Urinary bladder (tissue), 4 donors: ENCODE data around the gene SMIM15. TPM values are rescaled to one million over a fixed set of nuclear protein-coding genes. Genes with fewer than 3 reads are reported as not detected.
"Not testable (repeated sequence)": the region's sequence is repeated elsewhere in the genome, so short reads cannot be mapped to it uniquely, and the experiment has no call there.

Experiments
- DNase-seq: peaks from one replicate; pipeline ENCODE4 v3.0.0-alpha.2; 2015; ENCODE audit errors: extremely low spot score
- H3K27ac ChIP-seq: one replicate; pipeline ENCODE4 v1.5.1; 2013; ENCODE audit warnings: low read depth, mild to moderate bottlenecking, moderate library complexity
- H3K36me3 ChIP-seq: one replicate; pipeline ENCODE4 v1.6.1; 2013; ENCODE audit warnings: mild to moderate bottlenecking, moderate library complexity; ENCODE audit not compliant: insufficient read depth
- H3K4me1 ChIP-seq: one replicate; pipeline ENCODE4 v1.6.1; 2013; ENCODE audit warnings: mild to moderate bottlenecking, moderate library complexity; ENCODE audit not compliant: insufficient read depth
- H3K4me3 ChIP-seq: one replicate; pipeline ENCODE4 v1.5.1; 2013; ENCODE audit warnings: low read depth, low read length
- WGBS: extraction: QIAGEN DNeasy Blood & Tissue Kit; methylation state at CpG from one replicate; pipeline ENCODE4 v1.1.7; 2013; 5-methylcytosine and 5-hydroxymethylcytosine counted together
- polyA plus RNA-seq: library from polyadenylated mRNA; stranded (reverse); fragments of 200-250 nt; gene quantifications from one replicate; pipeline ENCODE4 v1.2.3, GENCODE V29; 2013
- total RNA-seq: library from RNA; depleted of rRNA; stranded (reverse); fragments of >200 nt; gene quantifications from one replicate; pipeline ENCODE4 v1.2.3, GENCODE V29; 2014
- donor health status: healthy with polysubstance abuse.
- donor health status: healthy.

Gene SMIM15, protein sequence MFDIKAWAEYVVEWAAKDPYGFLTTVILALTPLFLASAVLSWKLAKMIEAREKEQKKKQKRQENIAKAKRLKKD
- 44.7 TPM for total RNA-seq
- polyA plus RNA-seq, result 33.9 TPM

DNA sequence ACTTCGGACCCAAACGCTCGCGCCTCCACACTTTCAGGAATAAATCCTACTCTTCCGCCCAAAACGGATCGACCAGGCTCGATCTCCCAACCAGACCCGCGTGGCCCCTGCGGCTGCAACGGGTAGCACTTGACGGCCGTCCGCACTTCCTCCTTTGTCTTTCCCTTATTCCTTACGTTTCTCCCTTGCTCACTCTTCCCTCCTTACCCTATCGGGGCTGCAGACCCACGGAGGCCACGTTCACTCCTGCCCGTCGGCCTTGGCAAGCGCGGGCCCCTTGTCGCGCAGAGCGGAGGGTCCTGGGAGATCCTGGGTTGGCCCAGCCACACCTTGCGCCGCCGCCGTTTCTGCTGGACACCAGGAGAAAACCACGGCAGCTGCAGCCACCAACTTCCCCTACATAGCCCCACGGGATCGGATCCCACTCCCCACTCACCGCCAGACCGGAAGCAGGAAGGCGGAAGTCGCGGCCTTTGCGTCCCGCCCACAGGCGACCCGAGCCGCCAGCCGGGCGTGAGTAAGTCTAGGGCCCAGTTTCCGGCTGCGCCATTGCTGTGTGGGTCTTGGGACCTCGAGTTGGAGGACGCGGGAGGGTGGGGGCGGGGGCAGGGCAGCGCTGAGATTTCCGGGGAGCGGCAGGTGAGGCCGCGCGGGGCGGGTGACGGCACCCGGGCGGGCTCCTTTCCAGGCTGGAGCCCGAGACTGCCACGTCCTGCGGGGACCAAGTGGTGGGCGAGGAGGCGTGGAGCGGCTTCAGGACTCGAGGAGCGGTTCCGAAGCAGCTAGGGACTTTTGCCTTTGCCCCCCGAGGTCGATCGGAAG lies at the start of gene SMIM15:
Gene SMIM15, minus strand, starts transcription at position 459 of the 822 bp plus-strand sequence. CDS start 2,297 bp downstream, outside the sequence.
- WGBS, result under 1% methylated on average over 73 of the region's 73 CpGs
- Histone ChIP-seq H3K4me1 (no peaks in the 10 kb centered on the region), H3K36me3 (peaks cover 4% of the 10 kb centered on the region), H3K27ac (peak within 1 kb of the TSS; percentile 95), H3K4me3 (peak within 1 kb of the TSS; percentile 69)
- peak; percentile 75 for DNase-seq

DNA sequence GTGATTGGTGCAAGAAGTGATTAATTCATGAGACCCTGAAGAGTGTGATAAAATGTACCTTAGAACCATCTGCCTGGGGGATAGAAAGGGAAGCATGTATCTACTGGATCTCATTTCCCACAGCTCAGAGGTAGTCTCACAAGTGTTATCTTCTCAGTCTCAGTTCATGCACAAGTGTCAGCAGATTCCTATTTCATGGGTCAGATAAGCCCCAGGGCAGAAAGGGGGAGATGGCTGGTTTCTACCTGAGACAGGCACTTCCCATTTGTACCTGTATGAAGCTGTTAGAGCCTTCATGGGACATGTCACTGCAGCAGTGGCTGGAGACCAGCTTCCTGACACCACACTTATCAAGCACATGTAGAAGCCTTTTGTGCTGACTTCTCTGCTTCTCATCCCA lies 45.6 kb upstream of the SMIM15 start:
- Histone ChIP-seq H3K36me3 (no peaks in the 10 kb centered on the region), H3K4me1 (no peaks in the 10 kb centered on the region), H3K4me3 (no peak overlapping the region), H3K27ac (no peak overlapping the region)
- DNase-seq, result no peak

DNA sequence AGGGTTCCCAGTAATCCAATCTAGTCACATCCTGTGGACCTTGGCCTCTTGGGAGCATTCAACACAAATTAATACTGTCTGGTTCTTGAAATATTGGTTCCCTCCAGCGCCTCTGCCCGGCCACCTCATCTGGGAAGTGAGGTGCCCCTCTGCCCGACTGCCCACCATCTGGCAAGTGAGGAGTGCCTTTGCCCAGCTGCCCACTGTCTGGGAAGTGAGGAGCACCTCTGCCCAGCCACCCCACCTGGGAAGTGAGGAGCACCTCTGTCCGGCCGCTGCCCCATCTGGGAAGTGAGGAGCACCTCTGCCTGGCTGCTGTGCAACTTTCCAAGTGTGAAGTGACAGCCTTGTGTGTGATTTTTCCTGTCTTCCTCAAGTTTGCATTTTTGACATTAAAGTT lies 42.7 kb upstream of the SMIM15 start:
- H3K36me3 ChIP-seq, result no peaks in the 10 kb centered on the region
- H3K4me3 ChIP-seq, result no peak overlapping the region
- no peak overlapping the region for H3K27ac ChIP-seq
- no peak for DNase-seq
- H3K4me1 ChIP-seq, result no peaks in the 10 kb centered on the region
- 95% methylated on average over 5 of the region's 5 CpGs for WGBS

DNA sequence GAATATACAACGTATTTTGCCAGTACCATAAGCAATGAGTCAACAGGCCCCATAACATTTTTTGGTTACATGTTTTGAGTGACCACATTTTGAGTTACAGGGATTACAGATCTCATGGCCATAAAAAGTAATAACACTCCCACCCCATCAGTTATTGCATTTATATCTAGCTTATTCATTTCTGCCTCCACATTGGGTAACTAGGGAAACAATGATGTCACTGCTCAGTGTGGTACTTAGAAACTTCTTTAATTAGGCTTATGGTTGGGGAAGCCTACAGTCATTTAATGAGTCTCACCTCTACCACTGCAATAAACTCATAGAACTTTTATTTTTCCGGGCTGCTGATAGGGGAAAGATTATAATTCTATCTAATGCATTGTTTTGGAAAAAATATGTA lies 39.9 kb upstream of the SMIM15 start:
- WGBS, result 79% methylated on average over 2 of the region's 2 CpGs
- Histone ChIP-seq H3K27ac (no peak overlapping the region), H3K36me3 (no peaks in the 10 kb centered on the region), H3K4me3 (no peak overlapping the region), H3K4me1 (no peaks in the 10 kb centered on the region)
- no peak for DNase-seq

DNA sequence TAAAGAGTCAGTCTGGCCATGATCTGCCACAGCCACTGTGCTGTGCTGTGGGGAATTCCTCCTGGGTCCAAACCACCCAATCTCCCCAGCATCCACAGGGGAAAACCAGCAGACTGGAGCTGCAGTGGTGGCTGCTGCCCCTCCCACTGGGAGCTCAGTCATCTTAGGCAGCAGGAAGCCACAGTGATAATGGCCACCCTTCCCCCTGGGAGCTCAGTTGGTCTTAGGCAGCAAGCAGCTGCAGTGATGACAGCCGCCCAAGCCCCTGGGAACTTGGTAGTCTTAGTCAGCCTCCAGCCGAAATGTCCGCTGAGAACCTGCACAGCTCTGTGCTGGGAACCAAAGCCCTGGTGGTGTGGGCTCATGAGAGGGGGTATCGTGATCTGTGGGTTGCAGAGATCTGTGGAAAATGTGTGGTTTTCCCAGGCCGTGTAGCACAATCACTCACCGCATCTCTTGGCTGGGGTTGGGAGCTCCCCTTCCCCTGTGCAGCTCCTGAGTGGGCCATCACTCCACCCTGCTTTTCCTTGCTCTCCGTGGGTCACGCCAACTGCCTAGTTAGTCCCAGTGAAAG lies 38.4 kb upstream of the SMIM15 start:
- DNase-seq, result no peak
- 87% methylated on average over 8 of the region's 8 CpGs for WGBS
- Histone ChIP-seq H3K36me3 (no peaks in the 10 kb centered on the region), H3K4me3 (no peak overlapping the region), H3K4me1 (no peaks in the 10 kb centered on the region), H3K27ac (no peak overlapping the region)

DNA sequence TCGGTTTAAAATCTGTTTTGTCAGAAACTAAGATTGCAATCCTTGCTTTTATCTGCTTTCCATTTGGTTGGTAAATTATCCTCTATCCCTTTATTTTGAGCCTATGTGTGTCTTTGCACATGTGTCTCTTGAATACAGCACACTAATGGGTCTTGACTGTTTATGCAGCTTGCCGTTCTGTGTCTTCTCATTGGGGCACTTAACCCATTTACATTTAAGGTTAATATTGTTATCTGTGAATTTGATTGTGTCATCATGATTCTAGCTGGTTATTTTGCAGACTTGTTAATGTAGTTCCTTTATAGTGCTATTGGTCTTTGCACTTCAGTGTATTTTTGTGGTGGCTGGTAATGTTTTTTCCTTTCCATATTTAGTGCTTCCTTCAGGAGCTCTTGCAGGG lies 36.3 kb upstream of the SMIM15 start:
- no peaks in the 10 kb centered on the region for H3K4me1 ChIP-seq
- no peak overlapping the region for H3K27ac ChIP-seq
- WGBS, result 93% methylated on average over 2 of the region's 2 CpGs
- DNase-seq, result no peak
- H3K36me3 ChIP-seq, result no peaks in the 10 kb centered on the region
- no peak overlapping the region for H3K4me3 ChIP-seq

DNA sequence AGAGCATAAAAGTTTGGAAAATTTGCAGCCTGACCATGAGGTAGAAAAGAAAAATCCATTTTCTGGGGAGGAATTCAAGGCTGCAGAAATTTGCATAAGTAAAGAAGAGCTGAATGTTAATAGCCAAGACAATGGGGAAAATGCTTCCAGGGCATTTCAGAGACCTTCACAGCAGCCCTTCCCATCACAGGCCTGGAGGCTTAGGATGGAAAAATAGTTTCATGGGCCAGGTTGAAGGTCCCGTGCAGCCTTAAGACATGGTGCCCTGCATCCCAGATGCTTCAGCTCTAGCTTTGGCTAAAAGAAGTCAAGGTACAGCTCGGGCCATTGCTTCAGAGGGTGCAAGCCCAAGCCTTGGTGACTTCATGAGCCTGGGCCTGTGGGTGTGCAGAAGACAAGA lies 25.6 kb upstream of the SMIM15 start:
- H3K4me3 ChIP-seq, DNase-seq, H3K36me3 ChIP-seq, H3K27ac ChIP-seq, H3K4me1 ChIP-seq: not testable (repeated sequence)
- 85% methylated on average over 2 of the region's 2 CpGs for WGBS

DNA sequence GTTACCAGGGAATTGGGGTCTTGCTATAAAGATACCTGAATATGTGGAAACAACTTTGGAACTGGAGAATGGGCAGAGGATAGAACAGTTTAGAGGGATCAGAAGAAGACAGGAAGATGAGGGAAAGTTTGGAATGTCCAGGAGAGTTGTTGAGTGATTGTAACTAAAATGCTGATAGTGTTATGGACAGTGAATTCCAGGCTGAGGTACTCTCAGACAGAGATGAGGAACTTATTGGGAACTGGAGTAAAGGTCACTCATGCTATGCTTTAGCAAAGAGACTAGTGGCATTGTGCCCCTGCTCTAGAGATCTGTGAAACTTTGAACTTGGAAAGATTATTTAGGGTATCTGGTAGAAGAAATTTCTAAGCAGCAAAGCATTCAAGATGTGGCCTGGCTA lies 25.1 kb upstream of the SMIM15 start:
- H3K36me3 ChIP-seq, H3K4me1 ChIP-seq, H3K27ac ChIP-seq, DNase-seq, H3K4me3 ChIP-seq: not testable (repeated sequence)

DNA sequence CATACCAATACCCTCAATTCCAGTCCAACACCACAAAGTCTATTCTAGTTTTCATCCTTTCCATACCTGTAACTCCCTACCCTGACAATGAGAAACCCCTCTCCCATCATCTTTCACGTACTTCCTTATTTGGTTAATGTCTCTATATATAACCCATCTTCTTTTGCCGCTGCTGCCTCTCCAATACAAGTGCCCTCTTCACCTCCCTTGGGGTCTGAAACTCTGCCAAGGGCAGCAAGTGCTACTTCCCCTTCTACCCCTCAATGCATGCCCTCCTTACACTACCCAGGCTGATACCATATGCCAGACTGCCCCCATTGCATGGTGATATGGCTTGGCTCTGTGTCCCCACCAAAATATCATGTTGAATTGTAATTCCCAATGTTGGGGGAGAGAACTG lies 24.4 kb upstream of the SMIM15 start:
- DNase-seq, result no peak
- Histone ChIP-seq H3K27ac (no peak overlapping the region), H3K4me1 (no peaks in the 10 kb centered on the region), H3K4me3 (no peak overlapping the region), H3K36me3 (no peaks in the 10 kb centered on the region)
- WGBS, result 83% methylated on average over 2 of the region's 2 CpGs

DNA sequence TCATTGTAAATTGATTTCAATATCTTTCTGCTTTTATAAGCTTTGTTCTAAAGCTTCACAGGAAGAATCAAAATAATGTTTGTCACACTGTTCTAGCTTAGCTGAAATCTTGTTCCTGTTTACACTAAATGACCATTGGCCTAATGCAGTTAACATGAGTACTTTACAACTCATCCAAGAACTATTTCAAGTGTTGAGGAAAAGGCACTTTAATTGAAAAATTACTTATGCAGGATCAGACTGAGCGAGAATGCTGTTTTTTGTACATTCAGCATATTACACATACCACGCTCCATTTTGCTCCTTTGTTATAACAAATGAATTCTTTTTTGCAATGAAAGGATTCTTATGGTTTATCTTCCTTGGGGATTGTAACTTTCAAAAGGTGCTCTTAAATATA lies 22.4 kb upstream of the SMIM15 start:
- H3K36me3 ChIP-seq, result no peaks in the 10 kb centered on the region
- H3K27ac ChIP-seq, result no peak overlapping the region
- WGBS, result 85% methylated on average over 2 of the region's 2 CpGs
- no peak for DNase-seq
- no peaks in the 10 kb centered on the region for H3K4me1 ChIP-seq
- H3K4me3 ChIP-seq, result no peak overlapping the region

DNA sequence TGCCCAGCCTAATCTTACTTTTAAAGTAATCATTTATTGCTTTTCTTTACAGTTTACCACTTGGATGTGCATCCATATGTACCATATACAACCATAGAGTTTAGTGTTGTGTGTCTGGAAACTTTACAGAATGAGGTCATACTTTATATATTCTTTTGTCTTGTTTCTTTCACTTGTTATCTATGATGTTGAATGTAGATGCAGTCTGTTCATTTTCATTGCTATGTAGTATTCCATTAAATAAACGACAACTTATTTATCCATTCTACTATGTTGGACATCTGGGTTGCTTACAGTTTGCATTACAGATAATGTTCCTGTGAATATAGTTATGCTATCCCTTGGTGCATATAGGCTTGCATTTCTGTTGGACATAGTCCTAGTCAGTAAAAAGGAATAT lies 21.3 kb upstream of the SMIM15 start:
- no peak overlapping the region for H3K4me3 ChIP-seq
- WGBS, result 97% methylated on average over 1 of the region's 1 CpG
- H3K27ac ChIP-seq, result no peak overlapping the region
- no peak for DNase-seq
- H3K4me1 ChIP-seq, result no peaks in the 10 kb centered on the region
- H3K36me3 ChIP-seq, result no peaks in the 10 kb centered on the region

DNA sequence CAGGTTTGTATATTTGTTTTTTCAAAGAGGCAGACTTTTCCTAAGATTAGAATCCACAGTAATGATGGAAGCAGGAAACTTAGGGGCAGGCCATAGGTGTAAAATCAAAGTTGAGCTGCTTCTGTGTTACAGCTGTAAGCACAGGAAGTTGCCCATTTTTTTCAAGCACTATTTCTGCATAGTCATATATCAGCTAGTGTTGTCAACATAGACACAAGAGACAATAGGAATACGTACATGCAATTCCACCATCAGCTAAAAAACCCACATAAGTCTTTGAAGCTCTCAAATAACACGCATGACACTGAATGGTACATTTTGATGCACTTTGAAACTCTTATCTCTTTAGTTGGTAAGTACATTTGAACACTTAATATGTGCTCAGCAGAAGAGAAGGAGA lies 20.2 kb upstream of the SMIM15 start:
- Histone ChIP-seq H3K4me1 (no peaks in the 10 kb centered on the region), H3K4me3 (no peak overlapping the region)
- 79% methylated on average over 2 of the region's 2 CpGs for WGBS

DNA sequence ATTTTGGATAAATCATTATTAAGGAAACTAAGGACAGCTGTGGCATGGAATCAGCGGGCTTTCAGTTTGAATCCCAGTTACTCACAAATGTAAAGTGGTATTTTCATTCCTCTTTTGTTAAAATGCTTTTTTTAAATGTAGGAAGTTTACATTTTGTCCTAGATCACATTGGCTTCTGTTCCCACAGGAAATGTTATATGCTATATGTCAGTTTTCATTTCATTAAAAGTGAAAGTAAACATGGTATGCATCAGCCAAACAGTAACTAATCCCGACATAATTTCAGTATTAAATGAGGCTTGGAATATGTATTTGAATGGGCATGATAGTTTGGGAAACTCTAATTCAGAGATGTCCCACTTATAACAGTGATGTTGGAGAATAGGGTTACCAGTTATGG lies 18.6 kb upstream of the SMIM15 start:
- Histone ChIP-seq H3K4me1 (no peaks in the 10 kb centered on the region), H3K4me3 (no peak overlapping the region), H3K36me3 (no peaks in the 10 kb centered on the region), H3K27ac (no peak overlapping the region)
- 54% methylated on average over 2 of the region's 2 CpGs for WGBS
- DNase-seq, result no peak

More for the DNA sequence above, 20.2 kb upstream of the SMIM15 start:
- no peak for DNase-seq
- Histone ChIP-seq H3K27ac (no peak overlapping the region), H3K36me3 (no peaks in the 10 kb centered on the region)

DNA sequence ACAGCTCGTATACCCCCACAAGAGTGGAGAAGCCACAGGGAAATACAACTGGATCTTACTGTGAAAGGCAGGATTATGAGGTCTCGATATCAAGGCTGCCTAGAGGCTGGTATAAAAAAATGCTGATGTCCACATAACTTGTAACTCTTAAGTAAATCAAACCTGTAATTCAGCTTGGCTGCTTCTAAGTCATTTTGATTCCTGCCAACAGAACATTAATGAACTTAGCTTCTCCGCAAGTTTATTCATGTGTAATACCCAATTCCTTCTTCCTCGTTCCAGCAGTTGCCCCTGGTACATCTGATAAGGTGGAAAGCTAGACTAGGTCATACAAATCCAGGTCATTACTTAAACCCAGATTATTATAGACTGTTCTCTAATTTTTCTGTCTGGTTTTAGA lies 16.4 kb upstream of the SMIM15 start:
- WGBS, result 81% methylated on average over 4 of the region's 4 CpGs
- Histone ChIP-seq H3K4me3 (no peak overlapping the region), H3K4me1 (no peaks in the 10 kb centered on the region), H3K36me3 (no peaks in the 10 kb centered on the region), H3K27ac (no peak overlapping the region)
- DNase-seq, result no peak
